IMR-90 (cell line): ENCODE data around the gene AFTPH. TPM values are rescaled to one million over a fixed set of nuclear protein-coding genes. Genes with fewer than 3 reads are reported as not detected.

Experiments
- ATAC-seq: fragments of 200-7000 bp; cut with Tn5 transposase; 2 replicates; pipeline ENCODE4 v1.9.1; 2020; ENCODE audit warnings: low read depth, mild to moderate bottlenecking, moderate library complexity
- BruUV-seq: library from RNA; stranded (reverse); fragments of 400-500 nt; replicated peaks from 2 replicates; lab custom pipeline; 2021; lab: Mats Ljungman, UMichigan
- CTCF ChIA-PET: fragments of 300-600 bp; formaldehyde crosslinking; extraction: SDS; loops from one replicate; lab custom pipeline; 2021; ENCODE audit warnings: antibody characterized with exemption; lab: Yijun Ruan, JAX
- POLR2A ChIA-PET: fragments of 300-600 bp; sonication (Branson Sonifier 250); formaldehyde crosslinking; loops from one replicate; lab custom pipeline; 2022; ENCODE audit warnings: antibody characterized with exemption; ENCODE audit not compliant: unreplicated experiment; lab: Charles Lee
- DNase-seq: peaks from one replicate; pipeline ENCODE4 v3.0.0; 2013
- H2AFZ ChIP-seq: replicated peaks from 2 replicates; pipeline ENCODE3; 2013; ENCODE audit warnings: low read length, mild to moderate bottlenecking; ENCODE audit not compliant: poor library complexity
- H2AK5ac ChIP-seq: 2 replicates; pipeline ENCODE4 v1.6.1; 2013; ENCODE audit warnings: low read depth, low read length, inconsistent platforms
- H2AK9ac ChIP-seq: replicated peaks from 2 replicates; pipeline ENCODE3; 2013; ENCODE audit warnings: mild to moderate bottlenecking, low read depth, low read length, moderate library complexity; ENCODE audit not compliant: poor library complexity
- H2BK120ac ChIP-seq: 2 replicates; pipeline ENCODE4 v1.6.1; 2013; ENCODE audit warnings: low read depth, low read length, inconsistent platforms
- H2BK15ac ChIP-seq: 3 replicates; pipeline ENCODE4 v1.6.1; 2013; ENCODE audit warnings: low read depth, low read length, inconsistent platforms
- H2BK20ac ChIP-seq: 2 replicates; pipeline ENCODE4 v1.6.1; 2013; ENCODE audit warnings: low read depth, mild to moderate bottlenecking, inconsistent platforms, low read length, moderate library complexity
- H2BK5ac ChIP-seq: 2 replicates; pipeline ENCODE4 v1.6.1; 2013; ENCODE audit warnings: mild to moderate bottlenecking, low read depth, low read length, inconsistent platforms; ENCODE audit not compliant: poor library complexity, severe bottlenecking
- H3K14ac ChIP-seq: replicated peaks from 2 replicates; pipeline ENCODE4 v1.6.1; 2013; ENCODE audit warnings: low read depth, low read length, inconsistent platforms
- H3K18ac ChIP-seq: 2 replicates; pipeline ENCODE4 v1.6.1; 2013; ENCODE audit warnings: low read depth, low read length, control low read depth
- H3K23ac ChIP-seq: 2 replicates; pipeline ENCODE4 v1.6.1; 2013; ENCODE audit warnings: low read depth, low read length, inconsistent platforms
- H3K27ac ChIP-seq: 2 replicates; pipeline ENCODE4 v1.5.1; 2013; ENCODE audit warnings: mild to moderate bottlenecking, control low read depth, low read length; ENCODE audit not compliant: insufficient read depth
- H3K27me3 ChIP-seq: 2 replicates; pipeline ENCODE4 v1.6.1; 2013; ENCODE audit warnings: low read length; ENCODE audit not compliant: control insufficient read depth, insufficient read depth
- H3K36me3 ChIP-seq: 2 replicates; pipeline ENCODE4 v1.6.1; 2013; ENCODE audit warnings: low read length, mixed read lengths; ENCODE audit not compliant: control insufficient read depth, insufficient read depth
- H3K4ac ChIP-seq: 2 replicates; pipeline ENCODE4 v1.6.1; 2013; ENCODE audit warnings: low read depth, low read length, inconsistent platforms
- H3K4me1 ChIP-seq: 2 replicates; pipeline ENCODE4 v1.6.1; 2013; ENCODE audit warnings: low read length, mixed read lengths; ENCODE audit not compliant: control insufficient read depth, insufficient read depth
- H3K4me2 ChIP-seq: 2 replicates; pipeline ENCODE4 v1.6.1; 2013; ENCODE audit warnings: low read depth, mild to moderate bottlenecking, control low read depth, low read length, moderate library complexity
- H3K4me3 ChIP-seq: 2 replicates; pipeline ENCODE4 v1.5.1; 2013; ENCODE audit warnings: low read depth, mild to moderate bottlenecking, control low read depth, low read length, moderate library complexity; ENCODE audit not compliant: insufficient read depth
- H3K56ac ChIP-seq: 2 replicates; pipeline ENCODE4 v1.6.1; 2013; ENCODE audit warnings: low read length, inconsistent platforms; ENCODE audit not compliant: insufficient read depth; ENCODE audit errors: extremely low read depth
- H3K79me1 ChIP-seq, 2 experiments: 2 replicates each; pipeline ENCODE4 v1.6.1; 2013; ENCODE audit warnings: low read length in 2 of 2, inconsistent platforms in 1 of 2, low read depth in 1 of 2
- H3K9ac ChIP-seq: 2 replicates; pipeline ENCODE4 v1.6.1; 2013; ENCODE audit warnings: low read depth, low read length, control low read depth
- H3K9me1 ChIP-seq: 2 replicates; pipeline ENCODE4 v1.6.1; 2013; ENCODE audit warnings: low read length, inconsistent platforms; ENCODE audit not compliant: insufficient read depth
- H3K9me3 ChIP-seq: 2 replicates; pipeline ENCODE4 v1.6.1; 2013; ENCODE audit warnings: low read length; ENCODE audit not compliant: control insufficient read depth, insufficient read depth
- H4K20me1 ChIP-seq: 2 replicates; pipeline ENCODE4 v1.6.1; 2013; ENCODE audit warnings: low read length, inconsistent platforms; ENCODE audit not compliant: insufficient read depth
- H4K5ac ChIP-seq: 2 replicates; pipeline ENCODE4 v1.6.1; 2013; ENCODE audit warnings: mild to moderate bottlenecking, low read depth, low read length, control low read depth
- H4K8ac ChIP-seq, 2 experiments: 2 replicates each; pipeline ENCODE4 v1.6.1; 2013; ENCODE audit warnings: low read depth in 2 of 2, low read length in 2 of 2, control low read depth in 1 of 2, inconsistent platforms in 1 of 2
- H4K91ac ChIP-seq: 2 replicates; pipeline ENCODE4 v1.6.1; 2013; ENCODE audit warnings: low read depth, low read length, inconsistent platforms; ENCODE audit not compliant: insufficient read depth
- CEBPB ChIP-seq: IDR thresholded peaks from 2 replicates; pipeline ENCODE4 v1.6.1; 2012; ENCODE audit warnings: low read depth, low read length, improper control_type of control experiment
- CTCF ChIP-seq: conservative IDR thresholded peaks from 2 replicates; pipeline ENCODE4 v1.5.1; 2012; ENCODE audit warnings: mild to moderate bottlenecking, low read depth, low read length, improper control_type of control experiment
- WGBS, 2 experiments: methylation state at CpG; one replicate each; pipeline versions ENCODE4 v1.1.5 to v1.1.7; 2013; ENCODE audit warnings: missing lambda C conversion rate in 2 of 2; ENCODE audit not compliant: insufficient read length in 1 of 2; ENCODE audit errors: extremely low coverage in 2 of 2; 5-methylcytosine and 5-hydroxymethylcytosine counted together
- dilution Hi-C: fragments of 300-500 bp; cut with HindIII; formaldehyde crosslinking; loops from one replicate; pipeline ENCODE4 v1.14.3; 2018; ENCODE audit warnings: low sequenced_read_pairs; ENCODE audit not compliant: unreplicated experiment
- in situ Hi-C: fragments of 300-500 bp; cut with MboI; formaldehyde crosslinking; loops from 3 replicates; pipeline ENCODE4 v1.14.3; 2019; ENCODE audit warnings: low sequenced_read_pairs, inconsistent platforms, mixed read lengths
- intact Hi-C: fragments of 100-400 bp; cut with micrococcal nuclease; formaldehyde crosslinking; loops from 2 replicates; pipeline ENCODE4 v1.10.0; 2022
- polyA plus RNA-seq, 3 experiments: library from polyadenylated mRNA; depleted of rRNA; stranded (reverse); fragments of >200 nt; gene quantifications; 2 replicates each; pipeline ENCODE4 v1.2.3, GENCODE V29; 2012; ENCODE audit warnings: low replicate concordance in 1 of 3
- total RNA-seq: library from RNA; depleted of rRNA; stranded (reverse); fragments of >200 nt; gene quantifications from 2 replicates; pipeline ENCODE4 v1.2.3, GENCODE V29; 2012

The AFTPH gene
- total and polyA plus RNA-seq, 2 of the 4 experiments (the other 2 are of a cell fraction) = 9.4 to 19.9 TPM

GRCh38 chr2:64491426-64491825 is 32.7 kb upstream of the AFTPH start:
- H2AK5ac ChIP-seq = no peak overlapping the region
- no CpG with 5 or more reads among the region's 4 CpGs for WGBS, 2 experiments
- no peak overlapping the region for H2AK9ac ChIP-seq

More at GRCh38 chr2:64491426-64491825, 32.7 kb upstream of the AFTPH start:
- no peak overlapping the region for H3K23ac ChIP-seq
- ATAC-seq = peak; percentile 42; the same call in 1 of the 2 replicates
- no peak overlapping the region for H2BK5ac ChIP-seq
- no peak overlapping the region for H4K91ac ChIP-seq
- H3K56ac ChIP-seq = no peak overlapping the region
- TF ChIP-seq CEBPB (0 out of 2 replicates have a peak, but pooled peaks have one; percentile 10), CTCF (no peak)
- in situ Hi-C loops = no loop called here
- intact Hi-C loops = no loop called here
- no peak overlapping the region for H4K8ac ChIP-seq
- peak; percentile 22 for DNase-seq
- H3K18ac ChIP-seq = no peak overlapping the region
- CTCF ChIA-PET = interaction anchor here (1.2 kb wide), 1 partner anchor 442 kb away, joined by 3 read pairs; no protein-coding TSS in a partner anchor
- peaks cover 2% of the 10 kb centered on the region; the same call in 1 of the 2 replicates for H3K4me1 ChIP-seq
- no peak overlapping the region for H2BK20ac ChIP-seq
- dilution Hi-C loops = no loop called here
- POLR2A ChIA-PET = no interaction called here
- H3K27ac ChIP-seq = no peak overlapping the region
- no peak overlapping the region for H3K4me3 ChIP-seq
- no peak overlapping the region for H2BK120ac ChIP-seq
- H3K9me3 ChIP-seq = no peaks in the 10 kb centered on the region
- H2AFZ ChIP-seq = no peak overlapping the region
- no peaks in the 10 kb centered on the region for H3K9me1 ChIP-seq
- no peak overlapping the region for H2BK15ac ChIP-seq
- H4K5ac ChIP-seq = no peak overlapping the region
- H3K4ac ChIP-seq = no peak overlapping the region
- H3K4me2 ChIP-seq = no peak overlapping the region
- H3K14ac ChIP-seq = no peak overlapping the region
- H3K27me3 ChIP-seq = peaks cover 36% of the 10 kb centered on the region
- no peaks in the 10 kb centered on the region for H3K79me1 ChIP-seq
- no peaks in the 10 kb centered on the region for H3K36me3 ChIP-seq
- no peak overlapping the region for H3K9ac ChIP-seq
- no peaks in the 10 kb centered on the region for H4K20me1 ChIP-seq
- BruUV-seq = no TSS peak
